ENCODE measurements around the gene QPRT.
"Not testable (repeated sequence)": the region's sequence is repeated elsewhere in the genome, so short reads cannot be mapped to it uniquely, and the experiment has no call there.

Gene QPRT

DNA sequence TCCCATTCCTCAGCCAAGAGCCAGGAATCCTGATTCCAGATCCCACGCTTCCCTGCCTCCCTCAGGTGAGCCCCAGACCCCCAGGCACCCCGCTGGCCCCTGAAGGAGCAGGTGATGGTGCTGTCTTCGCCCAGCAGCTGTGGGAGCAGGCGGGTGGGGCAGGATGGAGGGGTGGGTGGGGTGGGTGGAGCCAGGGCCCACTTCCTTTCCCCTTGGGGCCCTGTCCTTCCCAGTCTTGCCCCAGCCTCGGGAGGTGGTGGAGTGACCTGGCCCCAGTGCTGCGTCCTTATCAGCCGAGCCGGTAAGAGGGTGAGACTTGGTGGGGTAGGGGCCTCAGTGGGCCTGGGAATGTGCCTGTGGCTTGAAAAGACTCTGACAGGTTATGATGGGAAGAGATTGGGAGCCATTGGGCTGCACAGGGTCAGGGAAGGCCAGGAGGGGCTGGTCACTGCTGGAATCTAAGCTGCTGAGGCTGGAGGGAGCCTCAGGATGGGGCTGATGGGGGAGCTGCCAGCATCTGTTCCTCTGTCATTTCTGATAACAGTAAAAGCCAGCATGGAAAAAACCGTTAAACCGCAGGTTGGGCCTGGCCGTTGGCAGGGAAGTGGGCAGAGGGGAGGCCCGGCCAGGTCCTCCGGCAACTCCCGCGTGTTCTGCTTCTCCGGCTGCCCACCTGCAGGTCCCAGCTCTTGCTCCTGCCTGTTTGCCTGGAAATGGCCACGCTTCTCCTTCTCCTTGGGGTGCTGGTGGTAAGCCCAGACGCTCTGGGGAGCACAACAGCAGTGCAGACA, 15.8 kb upstream of the QPRT start, which contains the start of gene SPN:
Gene SPN (plus strand): TSS at position 232 of the 791 bp plus-strand sequence. CDS start 482 bp downstream, at position 714.
- DNase-seq: peak; percentile 72

DNA sequence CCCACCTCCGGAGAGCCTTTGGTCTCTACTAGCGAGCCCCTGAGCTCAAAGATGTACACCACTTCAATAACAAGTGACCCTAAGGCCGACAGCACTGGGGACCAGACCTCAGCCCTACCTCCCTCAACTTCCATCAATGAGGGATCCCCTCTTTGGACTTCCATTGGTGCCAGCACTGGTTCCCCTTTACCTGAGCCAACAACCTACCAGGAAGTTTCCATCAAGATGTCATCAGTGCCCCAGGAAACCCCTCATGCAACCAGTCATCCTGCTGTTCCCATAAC, 15.2 kb upstream of the QPRT start:
- DNase-seq: peak; percentile 48

DNA sequence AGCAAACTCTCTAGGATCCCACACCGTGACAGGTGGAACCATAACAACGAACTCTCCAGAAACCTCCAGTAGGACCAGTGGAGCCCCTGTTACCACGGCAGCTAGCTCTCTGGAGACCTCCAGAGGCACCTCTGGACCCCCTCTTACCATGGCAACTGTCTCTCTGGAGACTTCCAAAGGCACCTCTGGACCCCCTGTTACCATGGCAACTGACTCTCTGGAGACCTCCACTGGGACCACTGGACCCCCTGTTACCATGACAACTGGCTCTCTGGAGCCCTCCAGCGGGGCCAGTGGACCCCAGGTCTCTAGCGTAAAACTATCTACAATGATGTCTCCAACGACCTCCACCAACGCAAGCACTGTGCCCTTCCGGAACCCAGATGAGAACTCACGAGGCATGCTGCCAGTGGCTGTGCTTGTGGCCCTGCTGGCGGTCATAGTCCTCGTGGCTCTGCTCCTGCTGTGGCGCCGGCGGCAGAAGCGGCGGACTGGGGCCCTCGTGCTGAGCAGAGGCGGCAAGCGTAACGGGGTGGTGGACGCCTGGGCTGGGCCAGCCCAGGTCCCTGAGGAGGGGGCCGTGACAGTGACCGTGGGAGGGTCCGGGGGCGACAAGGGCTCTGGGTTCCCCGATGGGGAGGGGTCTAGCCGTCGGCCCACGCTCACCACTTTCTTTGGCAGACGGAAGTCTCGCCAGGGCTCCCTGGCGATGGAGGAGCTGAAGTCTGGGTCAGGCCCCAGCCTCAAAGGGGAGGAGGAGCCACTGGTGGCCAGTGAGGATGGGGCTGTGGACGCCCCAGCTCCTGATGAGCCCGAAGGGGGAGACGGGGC, 14.7 kb upstream of the QPRT start:
- peak; percentile 67 for DNase-seq

DNA sequence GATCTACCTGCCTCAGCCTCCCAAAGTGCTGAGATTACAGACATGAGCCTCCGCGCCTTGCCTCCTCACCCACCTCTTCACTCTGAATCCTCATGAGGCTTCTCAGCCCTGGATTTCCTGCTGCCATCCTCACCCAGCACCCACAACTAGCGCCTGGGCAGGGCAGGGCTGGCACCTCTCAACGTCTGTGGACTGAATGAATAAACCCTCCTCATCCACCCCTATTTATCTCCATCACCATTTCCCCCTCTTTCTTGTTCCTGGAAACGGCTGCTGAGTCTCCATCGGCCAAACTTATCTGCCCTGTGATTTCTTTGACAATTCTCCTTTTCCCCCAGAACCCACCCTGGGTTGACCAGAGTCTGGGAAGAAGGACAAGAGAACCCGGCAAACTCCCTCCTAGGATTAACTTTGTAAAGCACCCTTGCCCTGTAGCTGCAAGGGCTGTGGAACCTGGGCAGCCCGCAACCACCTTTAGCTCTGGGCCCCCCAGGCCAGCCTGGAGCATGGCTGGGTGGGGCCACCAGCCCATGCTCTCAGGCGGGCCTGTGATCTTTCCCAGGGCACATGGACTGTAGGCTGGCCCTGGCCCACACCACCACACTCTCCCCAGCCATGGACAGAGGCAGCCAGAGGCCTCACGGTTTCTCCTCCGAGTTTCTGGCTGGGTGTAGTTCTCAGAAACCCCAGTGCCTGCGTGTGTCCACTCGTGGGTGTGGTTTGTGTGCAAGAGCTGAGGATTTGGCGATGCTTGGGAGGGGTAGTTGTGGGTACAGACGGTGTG, 13.5 kb upstream of the QPRT start:
- peak; percentile 43 for DNase-seq

DNA sequence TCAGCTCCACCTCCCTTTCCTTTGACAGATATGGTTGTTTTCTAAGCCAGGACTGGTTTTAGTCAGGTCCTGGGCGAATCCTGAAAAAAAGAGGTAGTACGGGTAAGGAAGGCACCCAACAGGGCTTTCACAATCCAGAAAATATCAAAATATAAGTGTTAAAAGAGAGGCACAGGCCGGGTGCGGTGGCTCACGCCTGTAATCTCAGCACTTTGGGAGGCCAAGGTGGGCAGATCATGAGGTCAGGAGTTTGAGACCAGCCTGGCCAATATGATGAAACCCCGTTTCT, 11.7 kb upstream of the QPRT start:
- not testable (repeated sequence) for DNase-seq

DNA sequence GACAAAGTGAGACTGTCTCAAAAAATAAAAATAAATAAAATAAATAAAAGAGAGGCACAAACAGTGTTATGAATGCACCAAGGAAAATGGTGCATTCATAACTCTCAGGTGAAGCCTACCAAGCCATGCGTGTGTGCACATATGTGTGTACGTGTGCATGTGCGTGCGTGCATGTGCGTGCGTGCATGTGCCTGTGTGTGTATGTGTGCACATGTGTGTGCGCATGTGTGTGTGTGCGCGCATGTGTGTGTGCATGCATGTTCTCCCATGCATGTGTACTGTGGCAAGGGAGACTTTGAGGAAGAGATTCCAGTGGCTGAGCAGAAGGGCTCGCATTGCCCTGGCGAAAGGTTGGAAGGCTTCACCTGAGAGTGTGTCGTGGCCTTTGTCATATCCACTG, 11.2 kb upstream of the QPRT start:
- no peak for DNase-seq

DNA sequence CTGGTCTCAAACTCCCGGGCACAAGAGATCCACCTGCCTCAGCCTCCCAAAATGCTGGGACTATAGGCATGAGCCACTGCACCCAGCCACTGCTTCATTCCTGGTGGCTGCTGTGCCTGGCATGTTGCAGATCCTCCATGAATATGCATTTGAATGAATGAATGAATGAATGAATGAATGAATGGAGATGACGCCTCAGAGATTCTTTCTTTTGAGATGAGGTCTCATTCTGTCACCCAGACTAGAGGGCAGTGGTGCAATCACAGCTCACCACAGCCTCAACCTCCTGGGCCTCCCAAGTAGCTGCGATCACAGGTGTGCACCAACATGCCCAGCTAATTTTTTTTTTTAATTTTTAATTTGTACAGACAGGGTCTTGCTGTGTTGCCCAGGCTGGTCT, 10.7 kb upstream of the QPRT start:
- DNase-seq: no peak

DNA sequence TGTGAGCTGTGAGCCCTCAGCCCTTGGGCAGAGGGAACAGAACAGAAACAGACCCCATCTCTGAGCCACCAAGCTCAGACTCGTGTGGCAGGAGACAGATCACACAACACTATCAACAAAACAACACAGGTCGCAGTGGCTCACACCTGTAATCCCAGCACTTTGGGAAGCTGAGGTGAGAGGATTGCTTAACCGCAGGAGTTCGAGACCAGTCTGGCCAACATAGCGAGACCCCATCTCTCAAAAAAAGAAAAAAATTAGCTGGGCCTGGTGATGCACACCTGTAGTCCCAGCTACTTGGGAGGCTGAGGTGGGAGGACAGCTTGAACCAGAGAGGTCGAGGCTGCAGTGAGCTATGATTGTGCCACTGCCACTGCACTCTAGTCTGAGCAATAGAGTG, 5.5 kb upstream of the QPRT start:
- DNase-seq: no peak

DNA sequence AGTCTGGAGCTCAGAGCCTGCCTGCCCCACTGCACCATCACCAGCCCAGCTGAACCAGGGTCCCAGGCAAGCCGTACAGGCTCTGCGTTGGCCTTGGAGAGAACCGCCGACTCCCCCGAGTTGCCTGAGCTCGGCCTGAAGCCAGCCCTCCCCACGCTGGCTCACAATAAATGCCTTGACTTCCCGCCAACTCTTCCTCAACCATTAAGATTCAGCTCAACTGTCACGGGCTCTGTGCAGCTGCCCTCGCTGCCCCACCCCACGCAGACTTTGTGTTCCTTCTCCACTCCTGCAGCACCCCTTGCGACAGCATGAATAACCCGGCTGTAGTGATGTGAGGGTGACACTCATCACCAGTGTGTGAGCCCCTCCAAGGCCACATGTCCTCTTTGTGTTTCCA, 4.8 kb upstream of the QPRT start:
- no peak for DNase-seq

DNA sequence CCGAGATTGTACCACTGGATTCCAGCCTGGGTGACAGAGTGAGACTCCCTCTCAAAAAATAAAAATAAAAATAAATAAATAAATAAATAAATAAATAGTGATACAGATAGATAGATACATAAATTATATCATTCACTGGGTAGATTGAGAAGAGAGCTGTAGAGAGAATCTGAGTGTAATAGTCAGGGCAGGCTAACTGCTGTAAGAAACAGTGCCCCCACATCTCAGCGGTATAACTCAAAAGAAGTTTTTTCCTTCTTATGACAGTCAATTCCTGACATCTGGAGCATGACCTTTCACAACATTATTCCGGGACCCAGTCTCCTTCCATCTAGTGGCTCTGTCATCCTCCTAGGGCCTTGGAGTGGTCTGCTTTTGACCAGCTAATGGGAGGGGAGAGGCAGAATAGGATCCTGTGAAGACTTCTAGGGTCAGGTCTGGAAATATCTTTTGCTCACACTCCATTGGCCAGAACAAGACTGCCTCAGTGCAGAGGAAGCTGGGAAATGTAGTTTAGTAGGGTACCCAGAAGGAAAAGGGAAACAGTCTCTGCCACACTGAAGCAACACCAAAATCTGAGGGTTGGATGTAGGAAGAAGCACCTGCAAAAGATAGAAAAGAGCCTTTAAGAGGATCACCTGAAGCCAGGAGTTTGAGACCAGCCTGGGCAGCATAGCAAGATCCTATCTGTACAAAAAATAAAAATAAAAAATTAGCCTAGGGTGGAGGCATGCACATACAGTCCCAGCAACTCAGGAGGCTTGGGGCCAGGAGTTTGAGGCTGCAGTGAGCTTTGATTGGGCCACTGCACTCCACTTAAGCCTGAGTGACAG, 3.0 kb upstream of the QPRT start:
- DNase-seq: no peak

DNA sequence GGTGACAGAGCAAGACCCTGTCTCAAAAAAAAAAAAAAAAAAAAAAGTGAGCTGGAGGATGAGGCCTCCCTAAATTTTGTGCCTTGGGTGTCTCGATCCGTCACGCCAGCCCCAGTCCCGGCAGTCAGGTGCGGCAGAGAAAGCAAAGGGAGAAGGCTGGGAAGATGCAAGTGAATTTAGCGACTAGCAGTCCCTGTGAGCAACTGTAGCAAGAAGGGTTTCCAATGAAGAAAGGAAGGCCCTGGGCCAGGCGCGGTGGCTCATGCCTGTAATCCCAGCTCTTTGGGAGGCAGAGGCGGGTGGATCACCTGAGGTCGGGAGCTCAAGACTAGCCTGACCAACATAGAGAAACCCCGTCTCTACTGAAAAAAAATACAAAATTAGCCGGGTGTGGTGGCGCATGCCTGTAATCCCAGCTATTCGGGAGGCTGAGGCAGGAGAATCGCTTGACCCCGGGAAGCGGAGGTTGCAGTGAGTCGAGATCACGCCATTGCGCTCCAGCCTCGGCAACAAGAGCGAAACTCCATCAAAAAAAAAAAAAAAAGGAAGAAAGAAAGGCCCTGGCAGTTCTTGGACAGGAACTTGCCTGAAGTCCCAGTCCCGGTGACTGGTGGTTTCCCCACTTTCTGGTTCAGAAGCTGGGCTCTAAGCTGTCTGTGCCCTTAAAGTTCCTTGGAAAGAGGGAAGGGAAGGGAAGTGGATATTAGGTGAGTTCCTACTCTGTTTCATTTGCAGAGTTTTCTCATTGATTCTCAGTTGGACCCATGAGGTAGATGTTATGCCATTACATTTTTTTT, 1.8 kb upstream of the QPRT start:
- DNase-seq: no peak

DNA sequence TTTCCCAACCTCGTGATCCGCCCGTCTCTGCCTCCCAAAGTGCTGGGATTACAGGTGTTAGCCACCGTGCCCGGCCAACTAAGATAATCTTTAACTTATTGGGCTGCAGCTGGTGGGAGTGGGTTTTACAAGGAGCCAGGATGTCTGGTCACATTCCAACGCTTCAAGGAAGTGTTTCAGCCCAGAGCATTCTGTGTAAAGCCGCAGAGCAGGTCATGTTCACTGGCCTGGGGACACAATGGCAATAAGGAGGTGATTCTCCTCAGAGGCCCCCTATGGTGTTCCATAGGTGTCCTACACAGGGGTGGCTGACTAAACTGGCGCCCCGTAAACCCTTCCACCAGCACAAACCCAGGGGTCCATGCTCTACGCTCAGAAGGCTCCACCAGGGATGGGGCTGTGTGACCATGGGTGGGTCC, 1.2 kb downstream of the QPRT start:
- DNase-seq: no peak

DNA sequence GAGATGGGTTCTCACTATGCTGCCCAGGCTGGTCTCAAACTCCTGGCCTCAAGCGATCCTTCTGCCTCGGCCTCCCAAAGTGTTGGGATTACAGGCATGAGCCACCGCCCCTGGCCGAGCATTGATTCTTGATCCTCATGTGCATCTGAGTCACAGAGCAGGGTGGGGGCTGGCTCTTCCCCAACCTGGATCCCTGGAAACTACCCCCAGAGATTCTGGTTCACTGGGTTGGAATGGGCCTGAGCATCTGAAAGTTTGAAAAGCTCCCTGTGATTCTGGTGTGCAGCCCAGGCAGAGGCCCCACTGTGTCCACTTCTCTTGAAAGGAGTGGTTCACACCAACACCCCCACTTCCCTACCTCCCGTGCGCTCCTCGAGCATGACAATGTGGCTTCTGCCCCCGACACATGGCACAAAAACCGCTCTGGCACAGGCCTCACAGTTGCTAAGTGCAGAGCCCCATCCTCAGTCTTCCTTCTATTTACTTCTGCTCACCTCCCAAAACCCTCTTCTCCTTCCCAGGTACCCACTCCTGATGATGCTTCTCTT, 4.6 kb downstream of the QPRT start:
- DNase-seq: no peak

DNA sequence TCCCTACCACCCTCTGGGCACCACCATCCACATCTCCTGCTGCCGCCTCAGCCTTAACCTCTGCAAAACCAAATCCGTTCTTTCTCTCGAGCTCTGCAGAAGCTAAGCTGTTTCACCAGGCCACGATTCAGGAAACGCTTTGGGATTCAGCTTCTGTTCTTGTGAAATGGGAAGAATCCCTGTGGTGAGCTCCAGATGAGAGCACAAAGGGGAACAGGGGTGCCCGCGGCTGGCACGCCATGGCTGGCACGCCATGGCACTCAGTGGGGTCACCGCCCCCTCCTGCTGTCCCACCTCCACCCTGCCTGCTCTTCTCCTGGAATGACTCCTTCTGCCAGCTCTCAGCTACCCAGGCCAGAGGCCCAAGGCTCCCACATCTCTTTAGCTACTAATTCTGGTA, 5.7 kb downstream of the QPRT start:
- no peak for DNase-seq

DNA sequence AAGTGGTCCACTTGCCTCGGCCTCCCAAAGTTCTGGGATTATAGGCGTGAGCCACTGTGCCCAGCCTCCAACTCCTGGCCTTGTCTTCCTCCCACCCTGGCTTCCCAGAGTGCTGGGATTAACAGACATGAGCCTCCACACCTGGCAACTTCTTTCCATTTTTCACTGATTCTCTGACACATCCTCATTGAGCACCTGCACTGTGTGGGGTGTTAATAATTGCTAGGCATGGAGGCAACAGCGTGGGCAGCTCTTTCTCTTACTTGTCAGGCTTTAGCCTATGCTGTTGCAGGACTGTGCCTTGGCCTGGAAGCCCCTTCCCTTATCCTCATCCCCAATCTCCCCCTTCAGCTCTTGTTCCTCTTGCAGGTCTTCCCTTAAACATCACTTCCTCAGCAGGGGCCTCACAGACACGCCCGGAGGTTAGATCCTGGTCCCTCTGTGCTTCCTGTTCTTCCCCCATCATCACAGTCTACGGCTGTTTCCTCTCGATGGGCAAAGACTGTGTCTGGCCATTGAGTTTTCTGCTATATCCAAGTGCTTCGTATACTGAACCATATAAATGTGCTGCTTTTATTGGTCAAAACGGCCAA, 7.9 kb downstream of the QPRT start:
- DNase-seq: no peak

DNA sequence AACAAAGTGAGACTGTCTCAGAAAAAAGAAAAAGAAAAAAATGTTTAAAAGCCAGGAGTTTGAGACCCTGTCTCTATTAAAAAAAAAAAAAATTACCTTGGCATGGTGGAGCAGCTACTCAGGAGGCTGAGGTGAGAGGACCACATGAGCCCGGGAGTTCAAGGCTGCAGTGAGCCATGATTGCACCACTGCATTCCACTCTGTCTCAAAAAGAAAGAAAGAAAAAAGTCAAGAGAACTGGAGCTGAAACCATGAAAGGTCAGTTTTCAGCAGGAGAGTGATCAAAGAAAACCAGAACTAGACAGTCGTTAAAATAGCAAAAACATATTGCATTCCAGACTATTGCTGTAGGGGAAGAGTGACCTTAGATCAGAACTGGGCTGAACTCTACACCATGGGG, 8.8 kb downstream of the QPRT start:
- no peak for DNase-seq

DNA sequence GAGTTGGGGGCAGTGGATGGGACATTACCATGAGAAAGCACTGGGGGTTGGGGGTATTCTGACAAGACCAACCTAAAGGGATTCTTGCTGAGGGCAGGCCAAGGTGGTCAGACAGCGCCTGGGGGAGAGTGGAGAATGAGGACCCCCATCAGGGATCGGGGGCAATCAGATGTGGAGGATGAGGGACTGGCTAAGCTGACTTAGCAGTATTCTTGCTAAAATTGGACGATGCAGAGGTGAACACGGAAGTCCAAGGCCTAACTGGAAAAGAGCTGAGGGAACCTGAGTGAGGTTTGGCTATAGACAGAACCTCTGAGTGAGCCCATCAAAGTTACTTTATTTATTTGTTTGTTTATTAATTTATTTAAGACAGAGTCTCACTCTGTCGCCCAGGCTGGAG, 9.2 kb downstream of the QPRT start:
- no peak for DNase-seq

DNA sequence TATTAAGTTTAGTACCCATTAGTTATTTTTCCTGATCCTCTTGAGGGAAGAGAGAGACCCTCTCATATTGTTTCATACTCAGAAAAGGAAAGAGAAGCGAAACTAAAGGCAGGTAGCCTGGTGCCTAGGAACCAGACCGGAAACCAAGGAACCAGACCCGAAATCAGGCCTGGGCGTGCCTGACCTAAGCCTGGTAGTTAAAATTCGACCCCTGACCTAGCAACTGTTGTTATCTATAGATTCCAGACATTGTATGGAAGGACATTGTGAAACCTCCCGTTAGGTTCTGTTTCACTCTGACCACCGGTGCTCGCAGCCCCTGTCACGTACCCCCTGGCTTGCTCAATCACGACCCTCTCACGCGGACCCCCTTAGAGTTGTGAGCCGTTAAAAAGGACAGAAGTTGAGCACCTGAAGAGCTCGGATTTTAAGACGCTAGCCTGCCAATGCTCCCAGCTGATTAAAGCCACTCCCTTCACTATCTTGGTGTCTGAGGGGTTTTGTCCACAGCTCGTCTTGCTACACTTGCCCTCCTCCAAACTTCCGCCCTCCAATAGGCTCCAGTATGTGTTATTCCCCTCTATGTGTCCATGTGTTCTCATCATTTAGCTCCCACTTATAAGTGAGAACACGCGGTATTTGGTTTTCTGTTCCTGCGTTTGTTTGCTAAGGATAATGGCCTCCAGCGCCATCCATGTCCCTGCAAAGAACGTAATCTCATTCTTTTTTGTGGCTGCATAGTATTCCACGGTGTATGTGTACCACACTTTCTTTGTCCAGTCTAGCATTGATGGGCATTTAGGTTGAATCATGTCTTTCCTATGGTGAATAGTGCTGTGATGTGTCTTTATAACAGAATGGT, 10.7 kb downstream of the QPRT start:
- not testable (repeated sequence) for DNase-seq

DNA sequence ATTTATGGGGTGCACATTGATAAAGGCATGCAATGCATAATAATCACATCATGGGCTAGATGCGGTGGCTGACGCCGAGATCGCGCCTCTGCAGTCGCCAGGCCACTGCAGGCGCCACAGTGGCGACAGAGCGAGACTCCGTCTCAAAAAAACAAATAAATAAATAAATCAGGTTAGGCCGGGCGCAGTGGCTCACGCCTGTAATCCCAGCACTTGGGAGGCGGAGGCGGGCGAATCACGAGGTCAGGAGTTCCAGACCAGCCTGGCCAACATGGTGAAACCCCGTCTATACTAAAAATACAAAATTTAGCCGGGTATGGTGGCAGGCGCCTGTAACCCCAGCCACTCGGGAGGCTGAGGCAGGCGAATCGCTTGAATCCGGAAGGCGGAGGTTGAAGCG, 13.6 kb downstream of the QPRT start:
- not testable (repeated sequence) for DNase-seq
